ENCODE data around the gene TXNRD1. TPM values are rescaled to one million over a fixed set of nuclear protein-coding genes. Genes with fewer than 3 reads are reported as not detected.

Gene TXNRD1
- total RNA-seq, 4 donors from 2014 or later: 94.1 to 240 (median 128) TPM

DNA sequence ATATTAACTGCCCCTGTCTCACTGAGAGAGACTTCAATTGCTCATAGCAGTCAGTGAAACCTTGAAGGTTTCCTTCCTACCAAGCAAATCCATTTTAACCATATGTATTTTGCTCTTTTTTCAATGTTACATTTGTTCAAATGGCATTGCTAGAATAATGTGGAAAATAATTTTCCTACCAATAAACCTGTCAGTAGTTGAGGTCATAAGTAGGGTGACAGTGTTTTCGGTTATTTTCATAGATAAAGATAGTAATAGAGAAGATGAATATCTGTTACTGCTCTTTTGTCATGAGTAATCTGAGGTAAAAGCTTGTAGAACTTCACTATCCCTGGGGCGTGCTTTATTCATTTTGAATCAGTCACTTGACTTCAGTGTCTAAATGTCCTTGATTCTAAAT is 120.5 kb downstream of the TXNRD1 start:
- no peak for DNase-seq
- Histone ChIP-seq H3K27me3 (no peaks in the 10 kb centered on the region), H3K4me1 (no peaks in the 10 kb centered on the region), H3K9me3 (no peaks in the 10 kb centered on the region), H3K27ac (no peak overlapping the region), H3K4me3 (no peak overlapping the region), H3K36me3 (peaks cover 0 to 80% (median 0%) of the 10 kb centered on the region in 3 donors)
- no peak for TF ChIP-seq POLR2A (IDR thresholded peaks at IDR 0.05)
- TF ChIP-seq, protein P1, sequence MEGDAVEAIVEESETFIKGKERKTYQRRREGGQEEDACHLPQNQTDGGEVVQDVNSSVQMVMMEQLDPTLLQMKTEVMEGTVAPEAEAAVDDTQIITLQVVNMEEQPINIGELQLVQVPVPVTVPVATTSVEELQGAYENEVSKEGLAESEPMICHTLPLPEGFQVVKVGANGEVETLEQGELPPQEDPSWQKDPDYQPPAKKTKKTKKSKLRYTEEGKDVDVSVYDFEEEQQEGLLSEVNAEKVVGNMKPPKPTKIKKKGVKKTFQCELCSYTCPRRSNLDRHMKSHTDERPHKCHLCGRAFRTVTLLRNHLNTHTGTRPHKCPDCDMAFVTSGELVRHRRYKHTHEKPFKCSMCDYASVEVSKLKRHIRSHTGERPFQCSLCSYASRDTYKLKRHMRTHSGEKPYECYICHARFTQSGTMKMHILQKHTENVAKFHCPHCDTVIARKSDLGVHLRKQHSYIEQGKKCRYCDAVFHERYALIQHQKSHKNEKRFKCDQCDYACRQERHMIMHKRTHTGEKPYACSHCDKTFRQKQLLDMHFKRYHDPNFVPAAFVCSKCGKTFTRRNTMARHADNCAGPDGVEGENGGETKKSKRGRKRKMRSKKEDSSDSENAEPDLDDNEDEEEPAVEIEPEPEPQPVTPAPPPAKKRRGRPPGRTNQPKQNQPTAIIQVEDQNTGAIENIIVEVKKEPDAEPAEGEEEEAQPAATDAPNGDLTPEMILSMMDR (IDR thresholded peaks at IDR 0.05): no peak

- H3K4me3 ChIP-seq: no peak overlapping the region
- DNase-seq: no peak
- TF ChIP-seq, protein P1 (IDR thresholded peaks at IDR 0.05): no peak
- TF ChIP-seq POLR2A (IDR thresholded peaks at IDR 0.05): no peak
Observed at GRCh38 chr12:104337030-104337558, 121.5 kb downstream of the TXNRD1 start.

DNA sequence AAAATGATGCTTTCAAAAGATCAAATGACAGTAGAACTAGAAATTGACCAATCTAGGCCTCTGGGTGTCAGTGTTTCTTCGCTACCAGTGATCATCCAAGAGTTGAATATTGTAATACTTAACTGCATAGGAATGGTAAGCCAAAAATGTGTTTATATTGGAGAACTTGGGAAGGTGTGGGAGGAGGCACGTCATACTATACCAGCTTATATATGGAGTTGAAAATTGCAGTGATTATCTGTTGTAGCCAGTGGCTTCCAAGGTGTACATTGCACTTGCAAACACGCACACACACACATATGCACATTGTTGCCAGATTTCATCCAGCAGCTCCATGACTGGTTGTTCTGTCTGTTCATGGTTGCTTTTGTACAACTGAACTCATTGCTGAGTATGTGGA is 124.1 kb downstream of the TXNRD1 start:
- Histone ChIP-seq H3K27ac (no peak overlapping the region), H3K4me3 (no peak overlapping the region), H3K27me3 (no peaks in the 10 kb centered on the region), H3K36me3 (peaks cover 0 to 92% (median 0%) of the 10 kb centered on the region in 3 donors), H3K4me1 (no peaks in the 10 kb centered on the region), H3K9me3 (no peaks in the 10 kb centered on the region)
- TF ChIP-seq, protein P1 (IDR thresholded peaks at IDR 0.05): no peak
- no peak for TF ChIP-seq POLR2A (IDR thresholded peaks at IDR 0.05)
- no peak for DNase-seq

More at GRCh38 chr12:104337030-104337558, 121.5 kb downstream of the TXNRD1 start:
- Histone ChIP-seq H3K27me3 (no peaks in the 10 kb centered on the region), H3K9me3 (no peaks in the 10 kb centered on the region), H3K36me3 (peaks cover 0 to 85% (median 0%) of the 10 kb centered on the region in 3 donors), H3K4me1 (no peaks in the 10 kb centered on the region), H3K27ac (no peak overlapping the region)

DNA sequence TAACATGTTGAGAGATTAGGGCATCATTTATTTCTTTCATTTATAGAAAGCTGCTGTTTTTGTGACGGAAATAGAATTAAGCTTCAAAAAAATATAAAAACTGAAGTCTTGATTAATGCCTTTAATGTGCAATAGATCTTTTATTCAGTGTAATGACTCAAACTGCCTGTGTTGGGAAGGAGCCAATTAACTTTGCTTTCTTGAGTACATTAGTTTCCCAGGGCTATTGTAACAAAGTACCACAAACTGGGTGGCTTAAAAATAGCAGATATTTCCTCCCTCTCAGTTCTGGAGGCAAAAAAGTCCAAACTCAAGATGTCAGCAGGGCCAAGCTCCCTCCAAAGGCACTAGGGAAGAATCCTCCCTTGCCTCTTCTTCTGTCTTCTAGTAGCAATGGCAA is 124.6 kb downstream of the TXNRD1 start:
- TF ChIP-seq POLR2A (IDR thresholded peaks at IDR 0.05): no peak
- TF ChIP-seq, protein P1 (IDR thresholded peaks at IDR 0.05): no peak
- Histone ChIP-seq H3K27ac (no peak overlapping the region), H3K9me3 (no peaks in the 10 kb centered on the region), H3K4me3 (no peak overlapping the region), H3K36me3 (peaks cover 0 to 90% (median 0%) of the 10 kb centered on the region in 3 donors), H3K27me3 (no peaks in the 10 kb centered on the region), H3K4me1 (no peaks in the 10 kb centered on the region)
- no peak for DNase-seq

- peaks cover 0 to 95% (median 0%) of the 10 kb centered on the region in 3 donors for H3K36me3 ChIP-seq
- DNase-seq: no peak
- no peak overlapping the region for H3K4me3 ChIP-seq
- TF ChIP-seq, protein P1 (IDR thresholded peaks at IDR 0.05): no peak
- no peak for TF ChIP-seq POLR2A (IDR thresholded peaks at IDR 0.05)
- no peaks in the 10 kb centered on the region for H3K9me3 ChIP-seq
- no peaks in the 10 kb centered on the region for H3K4me1 ChIP-seq
- no peak overlapping the region for H3K27ac ChIP-seq
- no peaks in the 10 kb centered on the region for H3K27me3 ChIP-seq
Observed at GRCh38 chr12:104340925-104341611, 125.5 kb downstream of the TXNRD1 start.

Data from Peyer's patch (tissue), 4 donors.